K562 (cell line): ENCODE data around the gene PLA2G4F. TPM values are rescaled to one million over a fixed set of nuclear protein-coding genes. Genes with fewer than 3 reads are reported as not detected.

Experiments used
- ATAC-seq: fragments of 200-7000 bp; cut with Tn5 transposase; 3 replicates; pipeline ENCODE4 v1.9.1; 2020; ENCODE audit warnings: moderate library complexity
- BruUV-seq: library from RNA; stranded (reverse); fragments of 400-500 nt; replicated peaks from 2 replicates; lab custom pipeline; 2021; lab: Mats Ljungman, UMichigan
- CTCF ChIA-PET: fragments of 300-600 bp; formaldehyde crosslinking; extraction: SDS; loops from one replicate; lab custom pipeline; 2021; ENCODE audit warnings: low intra/inter-chr PET ratio; lab: Yijun Ruan, JAX
- POLR2A ChIA-PET: fragments of 300-600, 350-650 bp; sonication (Branson Sonifier 250); formaldehyde crosslinking; extraction: SDS; loops from one replicate; lab custom pipeline; 2021; ENCODE audit warnings: antibody characterized with exemption, inconsistent platforms; lab: Yijun Ruan, JAX
- DNase-seq, 4 experiments: peaks; one replicate each; pipeline versions ENCODE4 v3.0.0 to v3.0.0-alpha.2; 2011 to 2018; ENCODE audit warnings: low spot score in 3 of 4, mixed read lengths in 3 of 4; ENCODE audit errors: extremely low read depth in 1 of 4
- FAIRE-seq: peaks from 2 replicates; lab custom pipeline; 2011; peaks lifted over from hg19 to GRCh38; lab: Jason Lieb, UNC
- H2AFZ ChIP-seq: 2 replicates; pipeline ENCODE4 v1.6.0; 2011; ENCODE audit warnings: low read depth, low read length, control low read depth, inconsistent platforms
- H3K27ac ChIP-seq: fragments of 200-600 bp; 3 replicates; pipeline ENCODE4 v1.8.0; 2011; ENCODE audit warnings: low read depth, mild to moderate bottlenecking, control low read depth, inconsistent platforms, low read length, moderate library complexity, mixed read lengths; ENCODE audit errors: extremely low read depth
- H3K27me3 ChIP-seq, 2 experiments: fragments of 300-600 bp in 1 of 2; 2 replicates in 1 of 2; 3 replicates in 1 of 2; pipeline versions ENCODE4 v1.6.0 to v1.8.0; 2011; ENCODE audit warnings: inconsistent platforms in 2 of 2, low read length in 2 of 2, mild to moderate bottlenecking in 1 of 2, mixed read lengths in 1 of 2, moderate library complexity in 1 of 2; ENCODE audit not compliant: control insufficient read depth in 2 of 2, insufficient read depth in 2 of 2
- H3K36me3 ChIP-seq: fragments of 300-600 bp; 3 replicates; pipeline ENCODE4 v1.8.0; 2011; ENCODE audit warnings: mild to moderate bottlenecking, low read length, inconsistent platforms; ENCODE audit not compliant: control insufficient read depth, insufficient read depth
- H3K4me1 ChIP-seq, 2 experiments: fragments of 200-600 bp in 1 of 2; replicated peaks in 1 of 2; 2 replicates in 1 of 2; 3 replicates in 1 of 2; pipeline versions ENCODE4 v1.5.1 to v1.8.0; 2011; ENCODE audit warnings: inconsistent platforms in 2 of 2, low read length in 2 of 2, mild to moderate bottlenecking in 1 of 2, mixed read lengths in 1 of 2, moderate library complexity in 1 of 2; ENCODE audit not compliant: control insufficient read depth in 2 of 2, insufficient read depth in 2 of 2
- H3K4me2 ChIP-seq: 2 replicates; pipeline ENCODE4 v1.6.1; 2011; ENCODE audit warnings: low read length, control low read depth, inconsistent platforms, mixed read lengths; ENCODE audit not compliant: insufficient read depth
- H3K4me3 ChIP-seq: fragments of 200-600 bp; sonication (generic), shearing (Covaris generic); 2 replicates; pipeline ENCODE4 v1.5.1; 2016; ENCODE audit warnings: control low read depth, inconsistent platforms
- H3K79me2 ChIP-seq: fragments of 200-600 bp; 3 replicates; pipeline ENCODE4 v1.8.0; 2011; ENCODE audit warnings: low read length, inconsistent platforms; ENCODE audit not compliant: control insufficient read depth, insufficient read depth
- H3K9ac ChIP-seq, 2 experiments: 2 replicates each; pipeline versions ENCODE4 v1.6.0 to v1.6.1; 2011; ENCODE audit warnings: low read depth in 2 of 2, low read length in 2 of 2, control low read depth in 1 of 2, inconsistent platforms in 1 of 2, mild to moderate bottlenecking in 1 of 2, mixed read lengths in 1 of 2; ENCODE audit not compliant: insufficient read depth in 1 of 2
- H3K9me1 ChIP-seq: one replicate; pipeline ENCODE4 v1.6.0; 2011; ENCODE audit warnings: inconsistent platforms, mild to moderate bottlenecking, low read length, moderate library complexity; ENCODE audit not compliant: control insufficient read depth, insufficient read depth
- H3K9me3 ChIP-seq: replicated peaks from 2 replicates; pipeline ENCODE4 v1.5.1; 2011; ENCODE audit warnings: low read depth, low read length, inconsistent platforms; ENCODE audit not compliant: control insufficient read depth, insufficient read depth
- H4K20me1 ChIP-seq: replicated peaks from 2 replicates; pipeline ENCODE4 v1.6.1; 2011; ENCODE audit warnings: low read length, inconsistent platforms, mixed read lengths; ENCODE audit not compliant: control insufficient read depth, insufficient read depth
- GABPB2 ChIP-seq: fragments of 250-450 bp; sonication (Bioruptor Pico); conservative IDR thresholded peaks from 2 replicates; pipeline ENCODE4 v1.5.1; 2021; ENCODE audit warnings: mild to moderate bottlenecking
- GTF2F1 ChIP-seq: IDR thresholded peaks from 2 replicates; pipeline ENCODE4 v1.6.1; 2011; ENCODE audit warnings: low read depth, low read length, improper control_type of control experiment
- KAT2B ChIP-seq: IDR thresholded peaks from one replicate; pipeline ENCODE4 v1.6.1; 2012; ENCODE audit warnings: low read depth, mild to moderate bottlenecking, control low read depth, inconsistent platforms, low read length, moderate library complexity
- KDM1A ChIP-seq, 2 experiments: fragments of 450-650 bp; IDR thresholded peaks; 2 replicates each; pipeline ENCODE4 v1.6.1; 2016; ENCODE audit warnings: mild to moderate bottlenecking in 2 of 2
- TCF7 ChIP-seq: sonication (generic); IDR thresholded peaks from 2 replicates; pipeline ENCODE4 v1.6.1; 2016; ENCODE audit warnings: antibody characterized with exemption, borderline replicate concordance
- ZNF316 ChIP-seq: fragments of 450-650 bp; IDR thresholded peaks from 2 replicates; pipeline ENCODE4 v1.6.1; 2016
- WGBS: fragments of 100-300 bp; shearing (Covaris generic); methylation state at CpG from one replicate; pipeline ENCODE4 v1.1.6; 2016; ENCODE audit warnings: low coverage, mixed read lengths; ENCODE audit not compliant: insufficient coverage; ENCODE audit errors: missing lambda C conversion rate; 5-methylcytosine and 5-hydroxymethylcytosine counted together
- in situ Hi-C: fragments of 300-500 bp; cut with MboI; formaldehyde crosslinking; loops from 4 replicates; pipeline ENCODE4 v1.15.0; 2018; ENCODE audit warnings: inconsistent platforms, mixed read lengths
- intact Hi-C: fragments of 100-400 bp; cut with micrococcal nuclease; formaldehyde crosslinking; loops from 2 replicates; pipeline ENCODE4 v1.14.2; 2022
- polyA plus RNA-seq, 8 experiments: library from polyadenylated mRNA; depleted of rRNA in 4 of 8; stranded (reverse) in 5 of 8; unstranded in 3 of 8; fragments of >200 nt; fragmentation: Nextera tagmentation in 2 of 8; fragmentation: Illumina TruSeq in 1 of 8; extraction: Ambion mirVana in 2 of 8; extraction: Trizol in 1 of 8; gene quantifications; 2 replicates each; pipeline versions ENCODE4 v1.2.1 to v1.2.3, GENCODE V29; 2011 to 2014; ENCODE audit warnings: inconsistent platforms in 1 of 8, missing spikeins in 1 of 8
- total RNA-seq, 7 experiments: library from RNA; depleted of rRNA in 6 of 7; stranded (reverse); fragments of >200 nt in 6 of 7; fragmentation: Illumina TruSeq in 2 of 7; extraction: Trizol in 2 of 7; gene quantifications; 2 replicates each; pipeline versions ENCODE4 v1.2.1 to v1.2.3, GENCODE V29; 2011 to 2021; ENCODE audit warnings: low replicate concordance in 1 of 7
- TF ChIP-seq, protein P1 (sequence below): fragments of 450-650 bp; conservative IDR thresholded peaks from 2 replicates; pipeline ENCODE4 v1.6.1; 2016; ENCODE audit warnings: missing genetic modification characterization, low read depth, mild to moderate bottlenecking, control low read depth, missing compliant biosample characterization

Gene PLA2G4F
- total and polyA plus RNA-seq, 9 of the 15 experiments (the other 6 are each of a cell fraction or from before 2014, with no cell fraction given), result 0.02 TPM; not detected in 8

DNA sequence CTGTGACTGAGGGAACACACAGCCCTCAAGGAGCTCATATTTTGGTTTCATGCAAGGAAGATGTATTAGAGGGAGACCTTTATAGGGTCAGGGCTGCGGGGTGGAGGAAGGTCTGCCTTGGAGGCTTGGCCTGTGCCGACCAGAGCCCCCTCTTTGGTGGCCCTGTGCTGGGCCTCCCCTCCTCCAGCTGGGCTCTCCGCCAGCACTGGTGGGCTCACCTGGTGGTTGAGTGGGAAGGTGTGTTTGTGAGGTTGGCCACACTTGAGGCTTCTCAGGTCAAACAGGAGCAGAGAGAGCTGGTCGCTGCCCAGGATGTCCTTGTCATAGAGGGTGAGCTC lies 2.6 kb downstream of the PLA2G4F start:
- DNase-seq, result no peak
- FAIRE-seq, result no peak
- H2AFZ ChIP-seq, result no peak overlapping the region
- no peaks in the 10 kb centered on the region for H3K9me3 ChIP-seq
- no peak overlapping the region for H3K4me3 ChIP-seq
- H3K79me2 ChIP-seq, result no peaks in the 10 kb centered on the region
- peaks cover 16 to 28% of the 10 kb centered on the region in 2 experiments; a peak in 4 of 5 replicates for H3K4me1 ChIP-seq
- ChIA-PET POLR2A (interaction anchor here (1.0 to 1.9 kb wide), 3 partner anchors 10 to 117 kb away, joined by 3 to 7 read pairs (median 4); no protein-coding TSS in a partner anchor), CTCF (no interaction called here)
- no TSS peak for BruUV-seq
- H3K27ac ChIP-seq, result no peak overlapping the region
- H3K9ac ChIP-seq, result peak overlapping the region in 1 of 2 experiments; percentile 6; a peak in 1 of 4 replicates
- H3K9me1 ChIP-seq, result peaks cover 5% of the 10 kb centered on the region
- intact Hi-C loops, result no loop called here
- in situ Hi-C loops, result no loop called here
- H3K27me3 ChIP-seq, result peaks cover 0 to 22% of the 10 kb centered on the region in 2 experiments; a peak in 4 of 5 replicates
- H4K20me1 ChIP-seq, result 0 out of 2 replicates have a peak, but pooled peaks cover 2% of the 10 kb centered on the region
- no peak overlapping the region for H3K4me2 ChIP-seq
- peaks cover 3% of the 10 kb centered on the region; the same call in 1 of the 3 replicates for H3K36me3 ChIP-seq
- WGBS, result 25% methylated on average over 4 of the region's 4 CpGs
- TF ChIP-seq GTF2F1 (no peak), ZNF316 (no peak)
- ATAC-seq, result no peak

DNA sequence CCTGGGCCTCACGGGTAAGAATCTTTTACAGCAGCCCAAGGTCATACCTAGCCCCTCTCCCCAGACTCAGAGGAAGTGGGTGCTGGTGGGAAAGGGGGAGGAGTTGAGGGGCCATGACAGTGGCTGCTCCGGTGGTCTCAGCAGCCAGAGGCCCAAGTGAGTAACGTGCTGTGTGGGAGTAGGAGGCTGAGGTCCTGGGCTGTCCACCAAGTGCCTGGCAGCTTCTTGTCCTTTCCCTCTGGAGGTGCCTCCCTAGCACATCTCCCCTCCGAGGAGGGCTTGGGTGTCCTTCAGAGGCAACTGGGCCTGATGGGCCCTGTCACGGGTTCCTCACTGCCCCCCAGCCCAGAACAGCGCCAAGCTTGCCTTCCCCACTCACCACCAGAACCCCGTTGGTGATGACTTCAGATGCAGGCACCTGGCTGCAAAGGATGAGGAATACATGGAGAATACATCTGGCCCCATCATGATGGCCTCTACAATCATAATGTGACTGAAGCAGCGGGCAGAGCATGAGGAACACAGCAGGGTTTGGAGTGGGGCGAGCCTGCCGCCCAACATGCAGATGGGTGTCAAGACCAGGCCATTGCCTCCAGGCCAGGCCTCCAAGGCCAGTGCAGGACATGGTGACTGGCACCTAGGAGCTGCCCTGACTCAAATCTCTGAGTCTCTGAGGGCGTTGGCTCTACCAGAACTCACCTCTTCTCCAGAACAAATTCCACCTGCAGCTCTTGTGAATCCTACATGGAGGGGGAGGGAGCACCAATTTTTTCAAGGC lies 3.3 kb downstream of the PLA2G4F start:
- BruUV-seq, result no TSS peak
- TF ChIP-seq, protein P1, sequence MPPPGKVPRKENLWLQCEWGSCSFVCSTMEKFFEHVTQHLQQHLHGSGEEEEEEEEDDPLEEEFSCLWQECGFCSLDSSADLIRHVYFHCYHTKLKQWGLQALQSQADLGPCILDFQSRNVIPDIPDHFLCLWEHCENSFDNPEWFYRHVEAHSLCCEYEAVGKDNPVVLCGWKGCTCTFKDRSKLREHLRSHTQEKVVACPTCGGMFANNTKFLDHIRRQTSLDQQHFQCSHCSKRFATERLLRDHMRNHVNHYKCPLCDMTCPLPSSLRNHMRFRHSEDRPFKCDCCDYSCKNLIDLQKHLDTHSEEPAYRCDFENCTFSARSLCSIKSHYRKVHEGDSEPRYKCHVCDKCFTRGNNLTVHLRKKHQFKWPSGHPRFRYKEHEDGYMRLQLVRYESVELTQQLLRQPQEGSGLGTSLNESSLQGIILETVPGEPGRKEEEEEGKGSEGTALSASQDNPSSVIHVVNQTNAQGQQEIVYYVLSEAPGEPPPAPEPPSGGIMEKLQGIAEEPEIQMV, result no peak
- no peak for TF ChIP-seq GABPB2
- no peak for TF ChIP-seq TCF7
- TF ChIP-seq KAT2B, result no peak
- TF ChIP-seq KDM1A (IDR thresholded peaks at IDR 0.05), result no peak
- TF ChIP-seq, all 486 proteins: peak for 0
- Histone ChIP-seq H4K20me1 (0 out of 2 replicates have a peak, but pooled peaks cover 6% of the 10 kb centered on the region), H3K9me1 (peaks cover 3% of the 10 kb centered on the region), H3K4me3 (no peak overlapping the region), H3K4me2 (no peak overlapping the region), H3K27ac (no peak overlapping the region), H3K36me3 (no peaks in the 10 kb centered on the region), H3K4me1 (peaks cover 9 to 22% of the 10 kb centered on the region in 2 experiments; a peak in 4 of 5 replicates), H3K79me2 (no peaks in the 10 kb centered on the region), H3K9me3 (no peaks in the 10 kb centered on the region), H2AFZ (no peak overlapping the region), H3K9ac (peak overlapping the region in 1 of 2 experiments; percentile 48; a peak in 1 of 4 replicates), H3K27me3 (peaks cover 0 to 28% of the 10 kb centered on the region in 2 experiments; a peak in 4 of 5 replicates)
- FAIRE-seq (no peak), DNase-seq (no peak), ATAC-seq (no peak)
- WGBS, result 23% methylated on average over 9 of the region's 11 CpGs
- intact Hi-C loops, result no loop called here
- ChIA-PET CTCF (no interaction called here), POLR2A (interaction anchor here (1.0 to 1.9 kb wide), 3 partner anchors 11 to 117 kb away, joined by 3 to 7 read pairs (median 4); no protein-coding TSS in a partner anchor)
- in situ Hi-C loops, result no loop called here
